GM21717 (cell line): ENCODE measurements around the gene BRF1.
A peak's percentile ranks its signal among the peaks of the same experiment; 100 is the strongest.
"Not testable (repeated sequence)": the region's sequence is repeated elsewhere in the genome, so short reads cannot be mapped to it uniquely, and the experiment has no call there.

Experiments used
- ATAC-seq: cut with Tn5 transposase; IDR thresholded peaks from one replicate; pipeline ENCODE4 v1.9.1; 2021; ENCODE audit warnings: mild to moderate bottlenecking, moderate library complexity; ENCODE audit not compliant: unreplicated experiment

Gene BRF1

GRCh38 chr14:105300542-105301102 lies at the start of gene BRF1:
BRF1 (minus strand) TSS chr14:105301001; CDS start chr14:105300629, 372 bp downstream.
- ATAC-seq = peak; percentile 80

- no peak for ATAC-seq
Measured at GRCh38 chr14:105349992-105350391, 49.2 kb upstream of the BRF1 start.

DNA sequence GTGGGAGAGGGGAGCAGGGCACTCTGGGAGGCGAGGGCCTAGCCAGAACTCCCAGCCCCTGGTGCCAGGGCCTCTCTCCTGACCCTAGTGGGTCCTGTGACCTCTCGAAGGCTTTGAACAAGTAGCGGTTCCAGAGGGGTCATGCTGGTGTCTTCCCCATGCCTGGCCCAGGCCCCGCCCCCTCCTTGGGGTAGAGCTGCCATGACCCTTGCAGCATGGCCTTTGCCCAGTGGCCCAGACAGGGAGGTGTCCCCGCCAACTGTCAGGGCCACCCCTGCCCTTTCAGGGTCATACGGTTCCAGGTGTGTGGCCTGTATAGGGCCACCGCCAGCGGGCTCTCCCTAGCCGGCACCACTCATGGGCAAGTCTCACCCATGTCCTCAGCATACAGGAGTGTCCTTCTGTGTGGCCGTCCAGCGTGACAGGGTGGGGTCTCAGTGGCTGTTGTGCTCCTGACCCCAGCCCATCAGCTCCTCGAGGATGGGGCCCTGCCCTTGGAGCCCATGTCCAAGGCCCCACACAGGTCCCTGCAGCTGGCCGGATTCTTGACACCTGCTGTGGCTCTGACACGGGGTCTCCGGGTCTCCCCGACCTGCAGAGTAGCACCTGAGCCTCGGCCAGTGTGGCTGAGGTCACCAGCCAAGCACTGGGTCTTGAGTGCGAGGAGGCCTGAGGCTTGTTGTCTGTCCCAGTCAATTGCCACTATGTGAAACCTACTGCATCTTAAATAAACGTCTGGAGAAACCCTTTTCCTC lies 48.3 kb upstream of the BRF1 start:
- no peak for ATAC-seq

GRCh38 chr14:105348169-105348944 lies 47.6 kb upstream of the BRF1 start:
- no peak for ATAC-seq

- no peak for ATAC-seq
Measured at GRCh38 chr14:105347587-105347968, 46.8 kb upstream of the BRF1 start.

- ATAC-seq = no peak
Measured at GRCh38 chr14:105346876-105347586, 46.2 kb upstream of the BRF1 start.

- no peak for ATAC-seq
Measured at GRCh38 chr14:105346200-105346533, 45.4 kb upstream of the BRF1 start.

- no peak for ATAC-seq
Measured at GRCh38 chr14:105343194-105343593, 42.4 kb upstream of the BRF1 start.

DNA sequence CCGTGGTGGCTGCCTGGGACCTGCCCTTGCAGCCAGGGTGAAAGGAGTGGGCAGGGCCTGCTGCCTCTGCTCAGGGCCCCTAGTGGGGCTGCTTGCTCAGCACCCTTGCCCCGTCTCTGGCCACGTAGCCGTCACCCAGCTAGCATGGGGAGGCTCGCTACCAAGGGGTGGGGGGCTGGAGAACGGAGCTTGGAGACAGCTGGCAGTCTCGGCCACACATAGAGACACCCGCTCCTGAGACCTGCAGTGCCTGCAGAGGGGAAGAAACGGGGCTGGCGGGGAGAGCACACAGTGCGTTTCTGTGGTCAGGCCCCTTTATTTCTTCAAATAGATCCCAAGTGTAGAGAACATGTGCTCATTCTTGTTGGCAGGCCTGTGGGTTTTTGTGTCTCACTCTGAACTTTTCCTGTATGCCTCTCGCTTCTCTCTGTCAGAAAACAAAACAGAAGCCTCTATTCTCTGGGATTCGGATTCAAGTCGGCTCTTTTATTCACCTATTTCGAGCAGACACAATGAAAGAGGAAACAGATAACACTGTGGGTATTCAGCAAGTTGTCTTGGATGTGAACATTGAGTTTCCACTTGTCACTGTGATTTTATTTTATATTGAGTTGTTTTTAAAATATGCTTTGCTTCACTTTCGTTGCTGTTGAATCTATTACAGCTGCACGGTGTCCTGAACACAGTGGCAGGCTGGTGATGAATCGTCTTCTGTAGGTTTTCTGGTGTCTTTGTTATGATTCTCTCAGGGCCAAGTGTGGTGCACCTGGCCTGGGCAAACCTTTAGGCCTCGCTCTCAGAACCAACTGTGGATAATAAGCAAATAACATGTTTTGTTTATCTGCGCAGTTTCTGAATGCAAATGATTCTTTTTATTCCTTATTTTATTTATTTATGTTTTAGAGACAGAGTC lies 40.3 kb upstream of the BRF1 start:
- no peak for ATAC-seq

DNA sequence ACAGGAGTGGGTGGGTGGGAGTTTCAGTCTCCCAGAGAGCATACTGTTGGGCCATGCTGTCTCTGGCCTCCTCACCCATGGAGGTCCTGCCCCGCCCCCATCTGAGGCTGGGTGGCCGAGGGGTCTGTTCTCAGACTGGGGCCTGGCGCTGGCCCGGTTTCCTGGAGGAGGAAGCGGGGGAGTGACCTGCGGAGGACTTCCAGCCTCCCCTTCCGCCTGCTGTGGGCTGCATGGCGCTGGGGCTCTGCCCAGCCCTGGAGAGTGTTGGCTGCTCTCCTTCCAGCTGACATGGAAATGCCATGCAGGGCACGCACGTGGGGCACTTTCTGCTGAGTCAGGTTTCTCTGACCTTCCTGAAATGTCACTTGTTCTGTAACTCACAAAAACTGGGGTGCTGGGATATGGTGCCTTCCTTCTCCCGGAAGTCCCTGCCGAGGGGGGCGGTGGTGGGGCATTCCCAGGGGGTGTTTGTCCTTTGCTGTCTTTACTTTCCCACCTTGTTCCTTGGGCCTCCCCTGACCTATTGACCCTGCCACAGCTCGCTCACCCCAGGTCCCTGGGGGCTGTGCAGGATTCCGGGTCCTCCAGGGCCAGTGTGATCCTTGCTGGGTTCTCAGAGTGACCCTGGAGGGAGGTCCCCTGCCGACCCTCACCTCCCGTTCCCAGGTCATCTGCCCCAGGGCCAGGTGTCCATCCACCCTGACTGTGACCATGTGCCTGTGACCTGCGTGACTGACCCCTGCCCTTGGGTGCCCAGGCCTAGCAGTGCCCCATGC lies 37.4 kb upstream of the BRF1 start:
- no peak for ATAC-seq

DNA sequence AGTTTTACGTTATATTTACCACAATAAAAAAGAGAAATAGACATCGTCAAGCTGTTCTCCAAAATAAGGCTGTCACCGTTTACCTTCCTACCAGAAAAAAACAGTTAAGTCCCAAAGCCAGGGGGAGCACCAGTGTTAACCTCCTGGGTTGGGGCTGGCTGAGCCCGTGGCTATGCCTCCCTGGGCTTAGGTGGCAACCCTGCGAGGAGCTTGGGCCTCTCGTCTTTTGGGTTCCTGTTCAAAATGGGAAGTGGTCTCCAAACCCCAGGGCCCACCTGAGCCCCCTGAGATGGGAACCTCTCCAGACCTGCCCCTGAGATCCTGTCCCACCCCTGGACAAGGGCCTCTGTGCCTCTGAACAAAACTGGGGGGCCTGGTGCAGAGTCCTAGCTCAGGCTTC lies 36.6 kb upstream of the BRF1 start:
- ATAC-seq = no peak

GRCh38 chr14:105336477-105337287 lies 35.9 kb upstream of the BRF1 start:
- no peak for ATAC-seq

DNA sequence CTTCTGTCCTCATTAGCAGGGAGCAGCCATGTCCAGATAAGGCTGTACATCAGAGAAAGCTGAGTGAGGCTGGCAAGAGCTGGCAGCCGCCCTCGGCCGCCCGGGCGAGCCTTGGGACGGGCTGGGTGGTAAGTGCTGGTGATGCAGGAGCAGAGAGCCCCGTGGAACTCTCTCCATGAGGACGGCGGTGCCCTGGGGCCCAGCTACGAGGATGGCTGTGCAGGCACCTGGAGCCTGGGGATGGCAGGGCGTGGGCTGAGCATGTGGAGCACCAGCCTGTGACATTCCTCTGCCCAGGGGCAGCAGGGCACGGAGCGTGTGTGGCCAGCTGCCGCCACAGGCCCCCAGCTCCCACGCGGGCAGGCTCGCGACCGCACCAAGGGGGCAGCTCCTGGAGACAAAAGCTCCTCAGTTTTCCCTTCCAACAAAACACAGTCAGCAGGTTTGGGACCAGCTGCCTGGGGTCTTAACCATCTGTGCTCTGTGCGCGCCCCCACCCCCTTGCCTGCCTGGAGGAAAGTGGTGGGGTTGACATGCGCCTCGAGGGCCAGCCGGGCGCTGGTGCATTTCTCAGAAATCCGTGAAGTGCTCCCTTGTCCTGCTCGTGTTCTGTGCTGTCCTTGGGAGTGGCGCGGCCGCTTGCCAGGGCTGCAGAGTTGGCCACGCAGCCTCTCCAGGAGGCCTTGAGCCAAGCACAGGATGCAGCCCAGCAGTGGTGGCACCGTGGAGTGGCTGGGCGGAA lies 35.1 kb upstream of the BRF1 start:
- ATAC-seq = no peak

DNA sequence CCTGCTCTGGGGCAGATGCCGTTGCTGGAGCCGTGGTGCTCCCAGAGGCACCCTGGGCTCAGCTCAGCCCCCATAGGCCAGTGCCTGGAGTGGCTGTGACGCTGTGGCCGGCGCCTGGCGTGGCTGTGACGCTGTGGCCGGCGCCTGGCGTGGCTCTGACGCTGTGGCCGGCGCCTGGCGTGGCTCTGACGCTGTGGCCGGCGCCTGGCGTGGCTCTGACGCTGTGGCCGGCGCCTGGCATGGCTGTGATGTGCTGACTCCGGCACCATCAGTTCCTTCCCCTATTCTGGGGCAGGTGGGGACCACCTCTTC lies 34.4 kb upstream of the BRF1 start:
- not testable (repeated sequence) for ATAC-seq

DNA sequence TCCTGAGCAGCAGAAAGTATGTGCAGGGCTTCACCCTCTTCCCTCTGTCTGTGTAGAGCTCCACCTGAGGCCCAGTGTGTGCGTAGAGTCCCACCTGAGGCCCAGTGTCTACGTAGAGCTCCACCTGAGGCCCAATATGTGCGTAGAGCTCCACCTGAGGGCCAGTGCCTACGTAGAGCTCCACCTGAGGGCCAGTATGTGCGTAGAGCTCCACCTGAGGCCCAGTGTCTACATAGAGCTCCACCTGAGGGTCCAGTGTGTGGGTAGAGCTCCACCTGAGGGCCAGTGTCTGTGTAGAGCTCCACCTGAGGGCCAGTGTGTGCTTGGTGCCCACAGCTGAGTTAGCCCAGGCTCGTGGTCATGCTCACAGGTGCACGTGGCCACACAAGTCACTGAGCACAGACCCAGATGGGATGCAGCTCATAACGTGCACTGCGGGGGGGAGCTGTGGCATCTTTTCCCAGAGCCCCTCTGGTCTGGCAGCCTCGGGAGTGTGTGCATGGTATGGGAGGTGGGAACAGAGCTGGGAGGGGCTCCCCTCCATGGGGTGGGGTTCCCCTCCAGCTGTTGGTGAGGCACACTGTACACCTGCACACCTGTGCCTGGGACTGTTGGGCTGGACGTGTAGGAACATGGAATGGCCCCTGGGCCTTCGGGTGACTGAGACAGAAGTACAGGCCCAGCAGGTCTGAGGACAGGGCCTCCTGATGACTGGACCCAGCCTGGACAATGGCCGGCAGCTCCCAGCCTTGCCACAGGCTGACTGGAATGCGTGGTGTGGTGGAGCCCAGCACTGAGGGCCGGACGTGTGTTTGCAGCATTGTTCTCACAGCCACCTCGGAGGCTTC lies 33.8 kb upstream of the BRF1 start:
- ATAC-seq = no peak

- no peak for ATAC-seq
Measured at GRCh38 chr14:105333613-105334364, 33.0 kb upstream of the BRF1 start.

DNA sequence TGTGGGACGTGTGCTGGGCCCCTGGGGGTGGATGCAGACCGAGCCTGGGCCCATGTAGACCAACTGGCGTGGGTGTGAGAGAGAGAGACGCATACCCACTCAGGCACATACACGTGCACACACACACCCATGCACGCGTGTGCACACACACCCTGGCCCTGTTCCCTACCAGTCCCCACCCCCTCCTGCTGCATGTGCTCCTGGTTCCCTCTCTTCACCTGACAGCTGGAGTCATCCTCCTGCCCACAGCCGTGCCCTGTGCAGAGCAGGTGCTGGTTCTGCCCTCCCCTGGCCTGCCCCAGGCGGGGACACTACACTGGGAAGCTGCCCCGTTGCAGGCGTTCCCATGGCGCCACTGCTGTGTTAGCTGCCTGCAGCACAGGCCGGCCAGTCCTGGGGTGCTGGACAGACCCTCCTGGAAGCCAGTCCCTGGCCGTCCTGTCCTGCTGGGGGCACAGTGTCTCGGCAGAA lies 32.3 kb upstream of the BRF1 start:
- ATAC-seq = no peak
